ENCODE results near the gene XIRP2.

XIRP2 gene

DNA sequence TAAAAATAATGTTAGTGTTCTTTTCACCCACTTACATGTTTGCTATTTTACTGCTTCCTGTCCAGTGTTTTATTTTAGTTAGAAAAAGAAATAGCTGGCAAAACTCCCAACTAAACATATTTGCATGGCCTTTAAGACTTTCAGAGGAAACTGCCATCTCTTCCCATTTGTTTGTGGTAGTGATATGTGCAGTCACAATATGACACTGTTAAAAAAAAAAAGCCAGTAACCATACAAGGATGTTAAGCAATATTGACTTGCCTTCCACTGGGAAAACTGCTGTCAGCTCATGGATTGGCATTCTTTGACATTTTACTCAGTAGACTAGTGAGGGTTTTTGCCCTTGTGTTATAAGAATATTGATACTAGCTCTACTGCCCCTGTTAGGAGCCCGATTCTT is 29.1 kb downstream of the XIRP2 start:
- H3K36me3 ChIP-seq (ENCODE audit: control insufficient read depth, insufficient read depth, low read length) = no peaks in the 10 kb centered on the region
- H3K4me3 ChIP-seq (replicated peaks; ENCODE audit: low read depth, low read length) = no peak overlapping the region
- TF ChIP-seq, protein P1, sequence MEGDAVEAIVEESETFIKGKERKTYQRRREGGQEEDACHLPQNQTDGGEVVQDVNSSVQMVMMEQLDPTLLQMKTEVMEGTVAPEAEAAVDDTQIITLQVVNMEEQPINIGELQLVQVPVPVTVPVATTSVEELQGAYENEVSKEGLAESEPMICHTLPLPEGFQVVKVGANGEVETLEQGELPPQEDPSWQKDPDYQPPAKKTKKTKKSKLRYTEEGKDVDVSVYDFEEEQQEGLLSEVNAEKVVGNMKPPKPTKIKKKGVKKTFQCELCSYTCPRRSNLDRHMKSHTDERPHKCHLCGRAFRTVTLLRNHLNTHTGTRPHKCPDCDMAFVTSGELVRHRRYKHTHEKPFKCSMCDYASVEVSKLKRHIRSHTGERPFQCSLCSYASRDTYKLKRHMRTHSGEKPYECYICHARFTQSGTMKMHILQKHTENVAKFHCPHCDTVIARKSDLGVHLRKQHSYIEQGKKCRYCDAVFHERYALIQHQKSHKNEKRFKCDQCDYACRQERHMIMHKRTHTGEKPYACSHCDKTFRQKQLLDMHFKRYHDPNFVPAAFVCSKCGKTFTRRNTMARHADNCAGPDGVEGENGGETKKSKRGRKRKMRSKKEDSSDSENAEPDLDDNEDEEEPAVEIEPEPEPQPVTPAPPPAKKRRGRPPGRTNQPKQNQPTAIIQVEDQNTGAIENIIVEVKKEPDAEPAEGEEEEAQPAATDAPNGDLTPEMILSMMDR (IDR thresholded peaks at IDR 0.05; ENCODE audit: insufficient read depth, low read length, poor library complexity, severe bottlenecking) = no peak
- no peak for DNase-seq (ENCODE audit: extremely low read depth, insufficient read length)
- H3K27me3 ChIP-seq (replicated peaks; ENCODE audit: control insufficient read depth, insufficient read depth, low read length) = no peaks in the 10 kb centered on the region

DNA sequence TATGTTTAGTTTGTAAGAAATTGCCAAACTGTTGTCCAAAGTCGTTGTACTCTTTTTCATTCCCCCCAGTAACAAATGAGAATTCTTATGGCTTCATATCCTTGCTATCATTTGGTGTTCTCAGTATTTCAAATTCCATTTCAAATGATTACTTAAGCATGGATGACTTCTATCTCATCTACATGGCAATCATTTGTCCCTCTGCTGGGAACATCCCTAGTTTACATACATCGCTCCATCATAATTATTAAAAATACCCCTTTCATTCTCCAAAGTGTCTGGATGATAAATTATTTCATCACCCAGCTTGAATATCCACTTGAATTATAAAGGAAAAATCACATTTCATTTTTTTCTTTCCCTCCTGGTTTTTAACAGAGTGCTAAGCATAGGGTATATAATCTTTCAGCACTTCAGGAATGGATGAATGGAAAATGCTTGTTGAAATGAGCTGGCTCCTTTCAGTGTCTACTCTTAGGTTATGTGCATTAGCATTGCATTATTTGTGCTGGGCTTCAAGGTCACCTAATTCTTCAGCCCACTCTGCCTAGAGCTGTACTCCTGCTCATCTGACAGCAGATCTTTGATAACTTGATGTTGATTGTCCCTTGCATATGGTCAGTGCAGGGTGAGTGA is 33.1 kb downstream of the XIRP2 start:
- Histone ChIP-seq H3K36me3 (ENCODE audit: control insufficient read depth, insufficient read depth, low read length) (no peaks in the 10 kb centered on the region), H3K27me3 (replicated peaks; ENCODE audit: control insufficient read depth, insufficient read depth, low read length) (no peaks in the 10 kb centered on the region), H3K4me3 (replicated peaks; ENCODE audit: low read depth, low read length) (no peak overlapping the region)
- TF ChIP-seq, protein P1 (IDR thresholded peaks at IDR 0.05; ENCODE audit: insufficient read depth, low read length, poor library complexity, severe bottlenecking) = no peak
- DNase-seq (ENCODE audit: extremely low read depth, insufficient read length) = no peak

DNA sequence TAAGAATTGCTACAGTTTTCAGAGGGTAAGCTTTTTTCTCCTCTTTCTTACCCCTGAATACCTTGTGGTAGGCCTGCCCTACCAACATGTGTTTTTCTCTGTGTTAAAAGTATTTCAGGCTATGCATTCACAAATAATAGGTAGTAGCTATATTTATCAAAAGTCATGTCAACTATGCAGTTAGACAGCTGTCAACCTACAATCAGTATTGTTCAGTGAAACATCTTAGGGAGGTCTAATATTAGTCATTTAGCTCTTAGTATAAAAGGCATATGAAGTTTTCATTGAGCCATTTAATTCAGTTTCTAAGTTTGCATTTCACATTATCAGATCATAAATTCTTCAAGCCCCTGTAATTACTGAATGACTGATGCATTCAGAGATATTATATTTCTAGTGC is 36.7 kb downstream of the XIRP2 start:
- TF ChIP-seq, protein P1 (IDR thresholded peaks at IDR 0.05; ENCODE audit: insufficient read depth, low read length, poor library complexity, severe bottlenecking) = no peak
- Histone ChIP-seq H3K36me3 (ENCODE audit: control insufficient read depth, insufficient read depth, low read length) (no peaks in the 10 kb centered on the region), H3K27me3 (replicated peaks; ENCODE audit: control insufficient read depth, insufficient read depth, low read length) (no peaks in the 10 kb centered on the region), H3K4me3 (replicated peaks; ENCODE audit: low read depth, low read length) (no peak overlapping the region)
- DNase-seq (ENCODE audit: extremely low read depth, insufficient read length) = no peak

DNA sequence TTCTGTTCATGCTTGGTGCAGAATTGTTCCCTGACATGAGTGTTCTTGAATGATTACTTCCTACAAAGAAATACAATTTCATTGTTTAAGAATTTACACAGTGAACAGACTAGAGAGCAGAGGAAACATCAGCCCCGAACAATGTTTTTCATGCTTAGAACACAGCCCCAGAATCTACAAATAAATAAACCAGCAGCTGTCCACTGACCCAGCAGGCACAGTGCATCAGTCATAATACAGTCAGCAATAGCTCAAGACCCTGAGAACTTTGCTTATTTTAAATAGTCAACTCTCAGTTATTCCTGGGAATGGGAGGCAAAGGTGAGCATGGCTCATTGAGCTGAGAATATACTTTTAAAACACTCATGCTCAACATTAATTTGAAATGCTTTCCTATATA is 38.4 kb downstream of the XIRP2 start:
- no peak for DNase-seq (ENCODE audit: extremely low read depth, insufficient read length)
- Histone ChIP-seq H3K27me3 (replicated peaks; ENCODE audit: control insufficient read depth, insufficient read depth, low read length) (no peaks in the 10 kb centered on the region), H3K36me3 (ENCODE audit: control insufficient read depth, insufficient read depth, low read length) (no peaks in the 10 kb centered on the region), H3K4me3 (replicated peaks; ENCODE audit: low read depth, low read length) (no peak overlapping the region)
- TF ChIP-seq, protein P1 (IDR thresholded peaks at IDR 0.05; ENCODE audit: insufficient read depth, low read length, poor library complexity, severe bottlenecking) = no peak

DNA sequence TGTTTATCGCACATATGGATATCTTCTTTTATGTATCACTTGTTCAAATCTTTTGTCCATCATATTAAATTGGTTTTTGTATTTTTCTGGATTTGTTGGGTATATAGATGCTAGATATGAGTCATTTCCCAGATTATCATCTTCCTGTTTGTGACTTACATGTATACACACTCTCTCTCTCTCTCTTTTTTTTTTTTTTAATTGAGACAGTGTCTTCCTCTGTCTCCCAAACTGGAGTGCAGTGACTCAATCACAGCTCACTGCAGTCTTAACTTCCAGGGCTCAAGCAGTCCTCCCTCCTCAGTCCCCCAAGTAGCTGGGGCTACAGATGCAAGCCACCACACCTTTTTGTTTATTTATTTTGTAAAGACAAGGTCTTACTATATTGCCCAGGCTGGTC is 43.8 kb downstream of the XIRP2 start:
- no peaks in the 10 kb centered on the region for H3K27me3 ChIP-seq (replicated peaks; ENCODE audit: control insufficient read depth, insufficient read depth, low read length)
- DNase-seq (ENCODE audit: extremely low read depth, insufficient read length) = no peak
- TF ChIP-seq, protein P1 (IDR thresholded peaks at IDR 0.05; ENCODE audit: insufficient read depth, low read length, poor library complexity, severe bottlenecking) = no peak
- H3K36me3 ChIP-seq (ENCODE audit: control insufficient read depth, insufficient read depth, low read length) = no peaks in the 10 kb centered on the region
- H3K4me3 ChIP-seq (replicated peaks; ENCODE audit: low read depth, low read length) = no peak overlapping the region

DNA sequence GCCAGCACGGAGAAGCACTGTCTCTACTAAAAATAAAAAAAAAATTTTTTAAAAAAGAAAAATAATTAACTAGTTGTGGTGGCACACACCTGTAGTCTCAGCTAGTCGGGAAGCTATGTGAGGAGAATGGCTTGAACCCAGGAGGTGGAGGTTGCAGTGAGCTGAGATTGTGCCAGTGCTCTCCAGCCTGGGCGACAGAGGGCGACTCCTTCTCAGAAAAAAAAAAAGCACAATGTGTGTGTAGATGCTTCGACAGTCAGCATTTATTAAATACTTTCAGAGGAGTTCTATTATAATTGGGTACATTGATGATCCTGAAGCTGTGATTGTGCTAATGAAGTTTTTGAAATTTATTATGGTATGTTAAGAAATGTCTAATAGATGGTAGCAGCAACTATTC is 46.5 kb downstream of the XIRP2 start:
- Histone ChIP-seq H3K27me3 (replicated peaks; ENCODE audit: control insufficient read depth, insufficient read depth, low read length) (no peaks in the 10 kb centered on the region), H3K36me3 (ENCODE audit: control insufficient read depth, insufficient read depth, low read length) (no peaks in the 10 kb centered on the region), H3K4me3 (replicated peaks; ENCODE audit: low read depth, low read length) (no peak overlapping the region)
- no peak for DNase-seq (ENCODE audit: extremely low read depth, insufficient read length)
- TF ChIP-seq, protein P1 (IDR thresholded peaks at IDR 0.05; ENCODE audit: insufficient read depth, low read length, poor library complexity, severe bottlenecking) = no peak
